Hepatocyte (in vitro differentiated cells): ENCODE results near the gene GHRL.

ENCODE experiments used
- EZH2 ChIP-seq: fragments of 200-600 bp; sonication (generic); IDR thresholded peaks from 2 replicates; pipeline ENCODE4 v1.6.1; 2016; ENCODE audit warnings: antibody characterized with exemption, mild to moderate bottlenecking, borderline replicate concordance
- TF ChIP-seq, protein P1 (sequence below): fragments of 200-600 bp; sonication (generic); IDR thresholded peaks from 2 replicates; pipeline ENCODE4 v1.5.1; 2016; ENCODE audit warnings: antibody characterized with exemption, mild to moderate bottlenecking; ENCODE audit not compliant: poor library complexity

GRCh38 chr3:10305331-10305902 is 12.7 kb upstream of the GHRL start:
- TF ChIP-seq EZH2, result no peak
- TF ChIP-seq, protein P1, sequence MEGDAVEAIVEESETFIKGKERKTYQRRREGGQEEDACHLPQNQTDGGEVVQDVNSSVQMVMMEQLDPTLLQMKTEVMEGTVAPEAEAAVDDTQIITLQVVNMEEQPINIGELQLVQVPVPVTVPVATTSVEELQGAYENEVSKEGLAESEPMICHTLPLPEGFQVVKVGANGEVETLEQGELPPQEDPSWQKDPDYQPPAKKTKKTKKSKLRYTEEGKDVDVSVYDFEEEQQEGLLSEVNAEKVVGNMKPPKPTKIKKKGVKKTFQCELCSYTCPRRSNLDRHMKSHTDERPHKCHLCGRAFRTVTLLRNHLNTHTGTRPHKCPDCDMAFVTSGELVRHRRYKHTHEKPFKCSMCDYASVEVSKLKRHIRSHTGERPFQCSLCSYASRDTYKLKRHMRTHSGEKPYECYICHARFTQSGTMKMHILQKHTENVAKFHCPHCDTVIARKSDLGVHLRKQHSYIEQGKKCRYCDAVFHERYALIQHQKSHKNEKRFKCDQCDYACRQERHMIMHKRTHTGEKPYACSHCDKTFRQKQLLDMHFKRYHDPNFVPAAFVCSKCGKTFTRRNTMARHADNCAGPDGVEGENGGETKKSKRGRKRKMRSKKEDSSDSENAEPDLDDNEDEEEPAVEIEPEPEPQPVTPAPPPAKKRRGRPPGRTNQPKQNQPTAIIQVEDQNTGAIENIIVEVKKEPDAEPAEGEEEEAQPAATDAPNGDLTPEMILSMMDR, result no peak
